ENCODE data around the gene SLC46A1.
"Not testable (repeated sequence)": the region's sequence is repeated elsewhere in the genome, so short reads cannot be mapped to it uniquely, and the experiment has no call there.

Gene SLC46A1

DNA sequence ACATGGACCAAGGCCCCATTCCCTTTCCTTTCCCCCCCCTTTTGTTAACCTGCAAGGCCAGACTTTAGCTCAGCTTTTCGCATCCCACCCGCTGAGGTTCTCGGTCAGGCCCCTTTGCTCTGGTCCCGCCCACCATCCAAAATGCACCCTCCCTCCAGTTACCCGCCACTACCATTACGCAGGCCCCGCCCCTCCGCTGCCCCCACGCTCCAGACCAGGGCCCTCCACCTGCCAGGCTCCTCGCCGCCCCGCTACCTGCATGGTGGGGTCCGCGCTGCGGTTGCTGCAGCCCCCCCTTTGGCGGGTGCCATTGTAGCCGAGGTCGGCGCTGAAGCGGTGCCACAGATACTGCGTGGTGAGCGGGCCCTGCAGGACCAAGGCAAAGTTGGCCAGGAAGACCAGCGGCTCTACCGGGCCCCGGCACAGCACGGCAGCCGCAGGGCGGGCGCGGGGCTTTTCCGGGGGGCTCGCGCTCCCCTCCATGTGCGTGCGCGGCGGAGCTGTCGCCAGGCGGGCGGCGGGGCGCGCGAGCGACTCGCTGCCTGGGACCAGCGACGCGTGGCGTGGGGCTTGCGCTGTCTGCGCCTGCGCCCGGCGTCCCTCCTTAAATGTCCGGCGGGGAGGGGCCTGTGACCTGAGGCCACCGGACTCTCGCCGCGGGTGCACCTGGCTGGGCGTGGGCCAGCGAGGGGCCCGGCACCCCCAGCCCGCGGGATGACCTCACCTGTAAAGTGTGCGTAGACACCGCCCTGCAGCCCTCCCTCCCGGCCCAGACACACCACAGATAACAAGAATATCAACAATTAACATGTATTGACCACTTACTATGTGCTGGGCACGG is at the start of gene SLC46A1:
TSS of gene SLC46A1 (minus strand) at position 581 of the 841 bp plus-strand sequence. CDS start at position 483, 98 bp downstream.
- DNase-seq, result peak; percentile 75

GRCh38 chr17:28449859-28450258 is 43.8 kb upstream of the SLC46A1 start:
- DNase-seq, result no peak

DNA sequence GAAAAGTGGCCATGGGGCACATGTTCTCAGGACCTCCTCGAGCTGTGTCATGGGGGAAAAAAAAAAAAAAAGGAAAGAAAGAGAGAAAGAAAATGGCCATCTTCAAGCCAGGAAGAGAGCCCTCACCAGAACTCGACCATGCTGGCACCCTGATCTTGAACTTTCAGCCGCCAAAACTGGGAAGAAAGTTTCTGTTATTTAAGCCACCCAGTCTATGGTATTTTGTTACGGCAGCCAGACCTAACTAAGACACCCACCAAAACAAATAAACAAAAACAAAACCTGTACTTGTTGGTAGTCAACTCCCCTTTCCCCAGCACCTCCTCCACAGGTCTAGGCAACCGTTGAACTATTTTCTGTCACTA is 41.4 kb upstream of the SLC46A1 start:
- DNase-seq, result no peak

DNA sequence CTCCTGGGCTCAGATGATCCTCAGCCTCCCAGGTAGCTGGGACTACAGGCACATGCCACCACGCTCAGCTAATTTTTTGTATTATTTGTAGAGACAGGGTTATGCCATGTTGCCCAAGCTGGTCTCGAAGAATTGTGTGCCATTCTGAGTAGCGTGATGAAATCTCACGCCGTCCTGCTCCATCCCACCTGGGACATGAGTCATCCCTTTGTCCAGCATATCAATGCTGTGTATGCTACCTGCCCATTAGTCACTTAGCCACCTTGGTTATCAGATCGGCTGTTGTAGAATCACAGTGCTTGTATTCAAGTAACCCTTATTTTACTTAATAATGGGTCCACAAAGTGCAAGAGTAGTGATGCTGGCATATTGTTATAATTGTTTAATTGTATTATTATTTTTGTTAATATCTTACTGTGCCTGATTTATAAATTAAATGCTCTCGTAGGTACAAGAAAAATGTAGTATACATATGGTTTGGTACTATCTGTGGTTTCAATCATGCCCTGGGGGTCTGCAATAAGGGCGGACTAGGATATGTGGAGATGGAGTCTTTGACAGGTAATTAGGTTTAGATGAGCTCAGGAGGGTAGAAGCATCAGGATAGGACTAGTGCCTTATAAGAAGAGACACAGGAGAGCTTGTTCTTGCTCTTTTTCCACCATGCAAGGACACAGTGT is 40.8 kb upstream of the SLC46A1 start:
- no peak for DNase-seq

DNA sequence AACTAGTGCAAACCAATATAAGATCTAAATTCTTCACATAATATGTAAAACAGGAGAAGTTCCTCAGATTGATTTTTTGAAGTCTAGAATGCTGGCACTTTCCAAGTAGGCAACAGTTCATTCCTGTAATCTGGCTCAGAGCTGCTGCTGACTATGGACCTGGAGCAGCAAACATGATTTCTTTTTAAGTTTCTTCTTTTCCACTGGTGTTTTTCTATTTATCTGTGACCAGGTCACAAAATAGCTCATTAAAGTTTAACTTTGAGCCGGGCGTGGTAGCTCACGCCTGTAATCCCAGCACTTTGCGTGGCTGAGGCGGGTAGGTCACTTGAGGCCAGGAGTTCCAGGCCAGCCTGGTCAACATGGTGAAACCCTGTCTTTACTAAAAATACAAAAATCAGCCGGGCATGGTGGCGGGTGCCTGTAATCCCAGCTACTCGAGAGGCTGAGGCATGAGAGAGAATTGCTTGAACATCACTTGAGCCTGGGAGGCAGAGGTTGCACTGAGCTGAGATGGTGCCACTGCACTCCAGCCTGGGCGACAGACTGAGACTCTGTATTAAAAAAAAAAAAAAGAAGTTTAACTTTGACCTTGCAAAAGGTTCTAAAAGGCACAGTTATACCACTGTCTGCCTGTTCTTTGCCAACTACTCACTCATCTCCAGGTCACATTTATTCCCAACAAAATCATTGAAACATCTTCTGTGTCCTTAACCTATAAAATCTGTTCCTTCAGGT is 38.1 kb upstream of the SLC46A1 start:
- no peak for DNase-seq

- DNase-seq, result not testable (repeated sequence)
These were observed 28.3 kb upstream of the SLC46A1 start for GRCh38 chr17:28434326-28434725.

- DNase-seq, result no peak
These were observed 27.7 kb upstream of the SLC46A1 start for GRCh38 chr17:28433721-28434120.

DNA sequence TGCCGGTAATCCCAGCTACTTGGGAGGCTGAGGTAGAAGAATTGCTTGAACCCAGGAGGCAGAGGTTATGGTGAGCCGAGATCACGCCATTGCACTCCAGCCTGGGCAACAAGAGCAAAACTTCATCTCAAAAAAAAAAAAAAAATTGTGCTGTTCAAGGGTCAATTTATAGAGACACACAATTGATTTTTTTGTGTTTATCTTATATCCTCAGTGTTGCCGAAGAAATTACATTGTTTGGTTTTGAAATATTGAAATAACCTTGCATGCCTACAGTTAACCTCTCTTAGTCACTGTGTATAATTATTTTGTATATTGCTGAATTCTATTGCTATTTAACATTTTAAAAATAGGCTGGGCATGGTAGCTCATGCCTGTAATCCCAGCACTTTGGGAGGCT is 22.0 kb upstream of the SLC46A1 start:
- DNase-seq, result not testable (repeated sequence)

DNA sequence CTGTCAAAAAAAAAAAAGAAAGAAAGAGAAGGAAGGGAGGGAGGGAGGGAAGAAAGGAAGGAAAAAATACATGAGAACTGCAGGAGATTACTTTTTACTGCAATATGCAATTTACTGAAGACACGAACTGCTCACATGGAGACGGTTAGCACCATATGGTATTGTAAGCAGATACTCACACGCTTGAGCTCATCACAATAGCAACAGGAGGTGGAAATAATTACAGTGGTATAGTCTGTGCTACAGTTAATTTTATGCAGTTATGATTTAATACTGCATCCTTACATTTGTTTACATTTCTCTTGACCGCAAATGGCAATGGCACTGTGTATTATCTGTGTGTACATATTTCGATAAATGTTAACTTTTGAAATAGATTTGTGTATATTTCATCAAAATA is 21.4 kb upstream of the SLC46A1 start:
- no peak for DNase-seq

GRCh38 chr17:28426081-28426519 is 20.1 kb upstream of the SLC46A1 start:
- DNase-seq, result no peak

GRCh38 chr17:28425206-28425605 is 19.2 kb upstream of the SLC46A1 start:
- DNase-seq, result no peak

- DNase-seq, result no peak
These were observed 15.8 kb upstream of the SLC46A1 start for GRCh38 chr17:28421787-28422305.

GRCh38 chr17:28416703-28417311 is 10.8 kb upstream of the SLC46A1 start:
- DNase-seq, result no peak

DNA sequence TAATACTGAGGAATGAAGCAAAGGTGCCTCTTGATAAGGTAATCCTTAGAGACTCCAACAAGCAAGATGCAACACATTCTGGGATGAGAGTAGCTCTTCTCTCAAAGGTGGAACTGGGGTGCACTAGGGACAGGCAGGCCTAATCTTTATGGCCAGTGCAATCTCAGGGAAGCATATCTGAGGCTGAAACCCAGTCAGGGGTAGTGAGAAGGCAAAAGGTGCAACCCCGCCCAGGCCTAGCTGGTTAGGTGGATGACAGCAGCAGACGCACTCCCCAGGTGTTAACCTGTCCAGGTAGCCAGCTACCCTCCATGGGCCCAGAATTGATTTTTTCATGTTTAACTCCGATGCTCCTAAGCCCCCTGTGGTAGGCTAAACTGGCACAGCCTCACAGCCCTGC is 9.9 kb upstream of the SLC46A1 start:
- DNase-seq, result no peak

GRCh38 chr17:28413804-28414203 is 7.8 kb upstream of the SLC46A1 start:
- DNase-seq, result no peak

DNA sequence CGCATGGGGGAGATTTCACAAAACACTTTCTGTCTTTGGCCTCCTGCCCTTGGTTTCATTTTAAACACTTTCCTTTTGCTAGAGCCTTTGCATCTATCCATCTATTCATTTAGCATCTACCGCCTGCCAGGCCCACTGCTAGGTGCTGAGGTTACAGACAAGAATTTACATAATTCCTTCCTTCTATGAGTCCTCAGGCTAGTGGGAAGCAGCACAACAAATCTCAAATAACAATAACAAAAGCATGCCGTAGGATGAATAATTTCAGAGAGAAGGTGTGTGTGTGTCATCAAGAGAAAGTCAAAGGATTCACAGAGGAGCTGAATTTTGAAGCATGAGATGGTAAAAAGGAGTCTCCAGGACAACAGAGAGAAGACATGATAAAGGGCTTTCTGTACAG is 6.1 kb upstream of the SLC46A1 start:
- DNase-seq, result no peak

GRCh38 chr17:28407974-28408306 is 1.9 kb upstream of the SLC46A1 start:
- no peak for DNase-seq

- DNase-seq, result no peak
These were observed 1.3 kb upstream of the SLC46A1 start for GRCh38 chr17:28407130-28407973.

DNA sequence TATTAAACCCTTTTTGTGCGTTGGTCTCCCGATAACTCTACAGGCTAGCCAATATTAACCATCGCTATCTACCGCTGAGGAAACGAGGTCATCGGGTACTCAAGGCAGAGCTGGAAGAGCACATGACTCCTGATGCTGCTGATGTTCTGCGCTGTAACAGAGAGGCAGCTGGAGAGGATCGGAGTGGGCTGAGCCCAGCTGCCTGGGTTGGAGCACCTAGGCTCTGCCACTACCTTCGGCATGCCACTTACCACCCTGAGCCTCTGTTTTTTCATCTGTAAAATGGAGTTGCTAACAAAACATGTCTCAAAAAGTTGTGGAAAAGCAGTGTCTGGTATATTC is 432 bp upstream of the SLC46A1 start:
- no peak for DNase-seq

GRCh38 chr17:28404812-28405570 is 1.0 kb downstream of the SLC46A1 start:
- no peak for DNase-seq

DNA sequence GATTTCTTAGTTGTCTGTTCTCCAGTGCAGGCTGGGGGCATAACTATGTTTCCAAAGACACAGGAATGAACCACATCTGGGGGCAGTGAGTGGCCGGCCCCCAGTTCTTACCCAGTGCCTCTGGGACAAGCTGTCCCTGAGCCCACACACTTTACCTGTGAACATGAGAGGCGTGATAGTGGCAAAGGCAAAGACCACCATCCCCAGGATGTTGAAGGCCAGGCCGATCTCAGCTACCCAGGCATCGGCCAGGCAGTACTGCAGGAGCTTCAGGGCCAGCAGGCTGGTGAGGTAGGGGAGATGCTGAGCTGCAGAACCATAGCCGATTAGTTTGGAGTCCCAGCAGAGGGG is 1.6 kb downstream of the SLC46A1 start:
- DNase-seq, result no peak

- no peak for DNase-seq
These were observed 2.0 kb downstream of the SLC46A1 start for GRCh38 chr17:28404007-28404406.
